ENCODE data around the gene CAMTA1. TPM values are rescaled to one million over a fixed set of nuclear protein-coding genes. Genes with fewer than 3 reads are reported as not detected.

Gene CAMTA1
- total RNA-seq, 1 experiment from 2014 or later: 82.2 TPM

- no peak for TF ChIP-seq CTCF (IDR thresholded peaks at IDR 0.05)
- TF ChIP-seq SIN3A (IDR thresholded peaks at IDR 0.05; ENCODE audit: borderline replicate concordance, insufficient read depth, low read depth, low read length): no peak
- no peak for TF ChIP-seq POLR2AphosphoS5 (IDR thresholded peaks at IDR 0.05; ENCODE audit: low read depth, low read length)
- TF ChIP-seq REST (IDR thresholded peaks at IDR 0.05; ENCODE audit: insufficient read depth in 1 of 2, low read depth in 2 of 2, low read length in 1 of 2): no peak
- no peak for TF ChIP-seq TCF7L2 (IDR thresholded peaks at IDR 0.05; ENCODE audit: low read depth, low read length)
- no peak overlapping the region for H3K27ac ChIP-seq (ENCODE audit: low read length)
- POLR2A ChIA-PET: interaction anchor here (0.6 kb wide), 1 partner anchor 23 kb away, joined by 3 read pairs; no protein-coding TSS in a partner anchor
- H3K4me3 ChIP-seq (ENCODE audit: low read depth in 2 of 2, low read length in 2 of 2): no peak overlapping the region
- ATAC-seq: peak; percentile 70; the same call in 1 of the 2 replicates
- in situ Hi-C loops (cut with HindIII; ENCODE audit: low pct_unique_long_range_greater_than_20kb, low sequenced_read_pairs): no loop called here
- no peaks in the 10 kb centered on the region for H3K36me3 ChIP-seq (ENCODE audit: control insufficient read depth, insufficient read depth, low read length)
- no TSS peak for BruUV-seq (replicated peaks)
- intact Hi-C loops (cut with micrococcal nuclease; ENCODE audit: unreplicated experiment): loop anchor here (10.0 kb wide), 1 partner anchor 187 kb away; no protein-coding TSS in a partner anchor
- DNase-seq (ENCODE audit: low read depth, low spot score): no peak
- H3K27me3 ChIP-seq (ENCODE audit: control insufficient read depth, insufficient read depth, low read length): no peaks in the 10 kb centered on the region
- H3K9me3 ChIP-seq (ENCODE audit: control insufficient read depth, insufficient read depth, low read depth, low read length): no peaks in the 10 kb centered on the region
- H3K4me1 ChIP-seq (ENCODE audit: control insufficient read depth, insufficient read depth, low read length): no peaks in the 10 kb centered on the region
- CTCF ChIA-PET: interaction anchor here (0.5 to 1.2 kb wide), 5 partner anchors 10 to 863 kb away, joined by 3 to 9 read pairs (median 3); no protein-coding TSS in a partner anchor
Observed at GRCh38 chr1:7641587-7642417, 856.5 kb downstream of the CAMTA1 start.

- H3K36me3 ChIP-seq (ENCODE audit: control insufficient read depth, insufficient read depth, low read length): no peaks in the 10 kb centered on the region
- ATAC-seq: no peak
- BruUV-seq (replicated peaks): no TSS peak
- H3K9me3 ChIP-seq (ENCODE audit: control insufficient read depth, insufficient read depth, low read depth, low read length): no peaks in the 10 kb centered on the region
- in situ Hi-C loops (cut with HindIII; ENCODE audit: low pct_unique_long_range_greater_than_20kb, low sequenced_read_pairs) (no loop called here), intact Hi-C loops (cut with micrococcal nuclease; ENCODE audit: unreplicated experiment) (loop anchor here (10.0 kb wide), 1 partner anchor 188 kb away; no protein-coding TSS in a partner anchor)
- H3K27ac ChIP-seq (ENCODE audit: low read length): no peak overlapping the region
- DNase-seq (ENCODE audit: low read depth, low spot score): no peak
- CTCF ChIA-PET: interaction anchor here (0.5 to 0.7 kb wide), 3 partner anchors 61 to 864 kb away, joined by 3 to 9 read pairs (median 4); no protein-coding TSS in a partner anchor
- H3K27me3 ChIP-seq (ENCODE audit: control insufficient read depth, insufficient read depth, low read length): no peaks in the 10 kb centered on the region
- POLR2A ChIA-PET: no interaction called here
- H3K4me1 ChIP-seq (ENCODE audit: control insufficient read depth, insufficient read depth, low read length): no peaks in the 10 kb centered on the region
- TF ChIP-seq REST (IDR thresholded peaks at IDR 0.05; ENCODE audit: insufficient read depth in 1 of 2, low read depth in 2 of 2, low read length in 1 of 2) (no peak), TCF7L2 (IDR thresholded peaks at IDR 0.05; ENCODE audit: low read depth, low read length) (no peak), POLR2AphosphoS5 (IDR thresholded peaks at IDR 0.05; ENCODE audit: low read depth, low read length) (no peak), CTCF (IDR thresholded peaks at IDR 0.05) (no peak), SIN3A (IDR thresholded peaks at IDR 0.05; ENCODE audit: borderline replicate concordance, insufficient read depth, low read depth, low read length) (no peak)
- no peak overlapping the region for H3K4me3 ChIP-seq (ENCODE audit: low read depth in 2 of 2, low read length in 2 of 2)
Observed at GRCh38 chr1:7642418-7642704, 857.1 kb downstream of the CAMTA1 start.
